Stomach (tissue), 4 donors: ENCODE results near the gene ANKRA2.

Source experiments
- EP300 ChIP-seq: sonication (generic); formaldehyde crosslinking; IDR thresholded peaks from one replicate; pipeline ENCODE4 v1.6.1; 2017; ENCODE audit warnings: antibody characterized with exemption
- POLR2A ChIP-seq, 4 donors: fragments of 450-650 bp; IDR thresholded peaks; one replicate each; pipeline ENCODE4 v1.6.1; 2016; ENCODE audit warnings: antibody characterized with exemption in 4 of 4, control low read depth in 2 of 4, mild to moderate bottlenecking in 1 of 4, moderate library complexity in 1 of 4
- POLR2AphosphoS5 ChIP-seq, 3 donors: sonication (generic); formaldehyde crosslinking; IDR thresholded peaks; one replicate each; pipeline ENCODE4 v1.6.1; 2016; ENCODE audit warnings: antibody characterized with exemption in 3 of 3
- TF ChIP-seq, protein P1 (sequence below), 7 experiments: fragments of 450-650 bp in 4 of 7; fragments of 200-600 bp in 3 of 7; sonication (generic) in 3 of 7; IDR thresholded peaks; one replicate each; pipeline ENCODE4 v1.5.1; 2016 to 2019; ENCODE audit warnings: antibody characterized with exemption in 7 of 7, control low read depth in 2 of 7, mild to moderate bottlenecking in 1 of 7

DNA sequence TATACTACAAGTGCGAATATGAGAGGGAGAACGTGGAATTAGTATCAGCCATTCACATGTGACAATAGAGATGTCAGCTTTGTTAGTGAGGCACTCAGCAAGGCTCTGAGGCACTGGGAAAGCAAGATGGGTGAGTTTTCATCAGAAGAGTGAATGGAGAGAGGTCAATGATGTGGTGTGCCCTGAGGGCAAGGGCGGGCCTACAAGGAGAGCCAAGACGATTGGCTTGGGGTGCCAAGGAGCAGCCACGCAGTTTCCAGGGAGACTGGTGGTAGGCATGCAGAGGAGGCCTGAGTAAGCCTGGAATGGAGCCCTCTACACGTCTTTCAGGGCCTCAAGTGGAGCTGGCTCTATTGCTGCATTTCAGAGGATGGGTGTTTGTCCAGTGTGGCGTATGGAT is 42.5 kb downstream of the ANKRA2 start:
- TF ChIP-seq, protein P1, sequence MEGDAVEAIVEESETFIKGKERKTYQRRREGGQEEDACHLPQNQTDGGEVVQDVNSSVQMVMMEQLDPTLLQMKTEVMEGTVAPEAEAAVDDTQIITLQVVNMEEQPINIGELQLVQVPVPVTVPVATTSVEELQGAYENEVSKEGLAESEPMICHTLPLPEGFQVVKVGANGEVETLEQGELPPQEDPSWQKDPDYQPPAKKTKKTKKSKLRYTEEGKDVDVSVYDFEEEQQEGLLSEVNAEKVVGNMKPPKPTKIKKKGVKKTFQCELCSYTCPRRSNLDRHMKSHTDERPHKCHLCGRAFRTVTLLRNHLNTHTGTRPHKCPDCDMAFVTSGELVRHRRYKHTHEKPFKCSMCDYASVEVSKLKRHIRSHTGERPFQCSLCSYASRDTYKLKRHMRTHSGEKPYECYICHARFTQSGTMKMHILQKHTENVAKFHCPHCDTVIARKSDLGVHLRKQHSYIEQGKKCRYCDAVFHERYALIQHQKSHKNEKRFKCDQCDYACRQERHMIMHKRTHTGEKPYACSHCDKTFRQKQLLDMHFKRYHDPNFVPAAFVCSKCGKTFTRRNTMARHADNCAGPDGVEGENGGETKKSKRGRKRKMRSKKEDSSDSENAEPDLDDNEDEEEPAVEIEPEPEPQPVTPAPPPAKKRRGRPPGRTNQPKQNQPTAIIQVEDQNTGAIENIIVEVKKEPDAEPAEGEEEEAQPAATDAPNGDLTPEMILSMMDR (IDR thresholded peaks at IDR 0.05): no peak
- TF ChIP-seq EP300: no peak
- no peak for TF ChIP-seq POLR2AphosphoS5 (IDR thresholded peaks at IDR 0.05)
- TF ChIP-seq POLR2A (IDR thresholded peaks at IDR 0.05): no peak
